CD4-positive, alpha-beta T cell treated with Interleukin-10 for 1 hour (primary cell): ENCODE measurements around the gene KRTAP1-5.
"Not testable (repeated sequence)": the region's sequence is repeated elsewhere in the genome, so short reads cannot be mapped to it uniquely, and the experiment has no call there.

ENCODE experiments used
- DNase-seq: peaks from one replicate; pipeline ENCODE4 v3.0.0-alpha.2; 2020

Gene KRTAP1-5

GRCh38 chr17:41046735-41047465 is 19.9 kb upstream of the KRTAP1-5 start, which contains the start of gene KRTAP2-1:
TSS of gene KRTAP2-1 (minus strand) at chr17:41047316. CDS start at chr17:41047267, 49 bp downstream.
- not testable (repeated sequence) for DNase-seq

- no peak for DNase-seq
These were observed 15.9 kb upstream of the KRTAP1-5 start for GRCh38 chr17:41042953-41043352.

- DNase-seq = not testable (repeated sequence)
These were observed 14.0 kb upstream of the KRTAP1-5 start, which contains the start of gene KRTAP1-1 for GRCh38 chr17:41040783-41041571. TSS of gene KRTAP1-1 (minus strand) at chr17:41041450. CDS start at chr17:41041397, 53 bp downstream.

GRCh38 chr17:41037853-41038350 is 10.9 kb upstream of the KRTAP1-5 start:
- no peak for DNase-seq

- not testable (repeated sequence) for DNase-seq
These were observed 7.4 kb upstream of the KRTAP1-5 start, which contains the start of gene KRTAP1-3 for GRCh38 chr17:41034346-41034935. TSS of gene KRTAP1-3 (minus strand) at chr17:41034874. CDS start at chr17:41034821, 53 bp downstream.

DNA sequence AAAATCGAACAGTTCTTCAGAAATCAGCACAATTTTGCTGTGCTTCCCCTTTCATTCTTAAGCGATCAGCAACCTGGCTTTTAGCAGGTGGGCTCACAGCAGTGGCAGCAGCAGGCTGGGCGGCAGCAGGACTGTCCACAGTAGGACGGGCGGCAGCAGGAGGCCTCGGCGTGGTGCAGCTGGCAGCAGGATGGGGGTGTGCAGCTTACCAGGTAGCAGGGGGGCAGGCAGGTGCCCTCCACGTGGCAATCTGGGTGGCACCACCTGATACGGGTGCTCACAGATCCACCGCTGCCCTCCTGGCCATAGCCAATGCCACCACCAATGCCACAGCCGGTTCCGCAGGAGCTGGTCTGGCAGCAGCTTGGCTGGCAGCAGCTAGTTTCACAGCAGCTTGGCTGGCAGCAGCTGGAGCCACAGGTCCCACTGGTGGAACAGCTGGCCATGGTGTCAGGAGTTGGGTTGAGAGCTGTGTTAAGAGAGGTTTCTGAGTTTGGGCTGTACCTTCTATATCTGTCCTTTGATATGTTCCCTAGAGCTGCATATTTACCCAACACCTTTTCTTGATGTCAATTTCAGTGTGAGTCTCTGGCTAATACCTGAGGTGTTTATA is 2.7 kb upstream of the KRTAP1-5 start, which contains the start of gene KRTAP1-4:
KRTAP1-4 (minus strand) TSS at position 563 of the 613 bp plus-strand sequence; CDS start at position 446, 117 bp downstream.
- no peak for DNase-seq

DNA sequence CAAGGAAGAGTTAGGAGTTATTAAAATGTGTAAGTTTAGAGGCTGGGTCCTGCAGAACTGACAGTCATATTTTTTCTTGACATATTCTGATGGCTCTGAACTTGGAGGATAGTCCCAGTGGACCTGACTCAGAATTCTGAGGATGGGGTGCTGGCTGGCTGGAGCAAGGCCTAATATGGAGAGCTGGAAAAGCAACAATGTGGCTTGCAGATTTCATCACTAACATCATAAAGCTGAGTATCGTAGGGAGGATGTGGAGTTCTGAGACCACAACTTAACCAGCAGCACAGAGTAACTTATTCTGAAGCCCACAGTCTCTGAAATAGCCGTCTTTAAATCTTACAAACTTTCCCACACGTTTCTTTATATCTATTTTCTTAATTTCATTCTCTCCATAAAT is 2.3 kb downstream of the KRTAP1-5 start:
- DNase-seq = no peak

DNA sequence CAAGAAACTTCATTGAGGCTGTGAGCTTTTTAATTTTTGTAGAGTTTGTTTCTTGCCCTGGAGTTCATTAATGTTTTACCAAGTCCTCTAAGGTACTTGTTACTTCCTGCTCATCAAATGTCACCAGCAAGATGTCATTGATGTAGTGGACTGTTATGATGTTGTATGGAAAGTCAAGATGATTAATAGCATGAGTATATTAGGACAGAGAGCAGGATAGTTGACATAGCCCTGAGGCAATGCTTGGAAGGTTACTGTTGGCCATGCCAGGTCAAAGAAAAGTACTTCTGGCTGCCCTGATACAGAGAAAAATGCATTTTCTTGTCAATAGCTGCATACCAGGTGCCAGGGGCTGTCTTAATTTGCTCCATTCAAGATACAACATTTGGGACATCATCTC is 6.7 kb downstream of the KRTAP1-5 start:
- DNase-seq = no peak

GRCh38 chr17:41019415-41019814 is 7.6 kb downstream of the KRTAP1-5 start:
- no peak for DNase-seq

DNA sequence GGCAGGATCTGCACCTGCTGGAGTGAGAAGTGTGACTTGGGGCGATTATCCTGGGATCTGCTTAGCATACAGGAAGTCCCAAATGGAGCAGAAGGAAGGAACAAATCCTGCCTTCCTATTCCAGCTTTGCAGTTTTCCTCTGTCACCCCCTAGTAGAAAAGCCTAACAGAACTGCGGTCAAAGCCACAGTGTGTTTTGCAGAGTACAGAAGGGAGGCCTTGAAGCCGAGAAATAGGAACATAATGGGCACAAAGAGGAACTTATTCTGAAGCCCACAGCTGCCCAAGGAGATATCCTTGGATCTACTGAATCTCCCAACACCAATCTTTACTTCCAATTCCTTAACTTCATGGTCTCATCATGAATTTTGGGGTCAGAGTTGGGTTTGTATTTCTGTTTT is 8.5 kb downstream of the KRTAP1-5 start:
- no peak for DNase-seq

GRCh38 chr17:41016578-41017215 is 10.3 kb downstream of the KRTAP1-5 start:
- no peak for DNase-seq

GRCh38 chr17:41015454-41015853 is 11.6 kb downstream of the KRTAP1-5 start:
- no peak for DNase-seq

- DNase-seq = no peak
These were observed 13.4 kb downstream of the KRTAP1-5 start for GRCh38 chr17:41013606-41014005.

GRCh38 chr17:41013181-41013580 is 13.8 kb downstream of the KRTAP1-5 start:
- no peak for DNase-seq

GRCh38 chr17:41012326-41013120 is 14.5 kb downstream of the KRTAP1-5 start:
- no peak for DNase-seq

DNA sequence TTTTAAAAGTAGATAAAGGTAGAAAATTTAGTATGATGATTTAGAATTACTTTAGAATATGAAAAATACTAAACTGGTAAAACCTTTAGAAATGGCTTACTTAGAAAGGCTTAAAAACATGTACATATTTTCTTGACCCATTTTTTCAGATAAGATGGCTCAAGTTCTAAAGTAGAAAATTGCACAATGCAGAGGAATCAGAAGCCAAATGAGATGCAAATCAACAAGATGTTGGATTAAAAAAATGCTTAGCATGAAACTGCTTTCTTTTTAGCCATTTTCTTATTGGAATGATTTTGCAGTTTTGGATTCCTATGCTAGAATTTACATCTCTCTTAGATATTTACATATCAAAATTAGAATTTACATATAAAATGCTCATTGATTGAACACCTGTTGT is 16.6 kb downstream of the KRTAP1-5 start:
- DNase-seq = no peak

GRCh38 chr17:41009936-41010335 is 17.1 kb downstream of the KRTAP1-5 start:
- no peak for DNase-seq

DNA sequence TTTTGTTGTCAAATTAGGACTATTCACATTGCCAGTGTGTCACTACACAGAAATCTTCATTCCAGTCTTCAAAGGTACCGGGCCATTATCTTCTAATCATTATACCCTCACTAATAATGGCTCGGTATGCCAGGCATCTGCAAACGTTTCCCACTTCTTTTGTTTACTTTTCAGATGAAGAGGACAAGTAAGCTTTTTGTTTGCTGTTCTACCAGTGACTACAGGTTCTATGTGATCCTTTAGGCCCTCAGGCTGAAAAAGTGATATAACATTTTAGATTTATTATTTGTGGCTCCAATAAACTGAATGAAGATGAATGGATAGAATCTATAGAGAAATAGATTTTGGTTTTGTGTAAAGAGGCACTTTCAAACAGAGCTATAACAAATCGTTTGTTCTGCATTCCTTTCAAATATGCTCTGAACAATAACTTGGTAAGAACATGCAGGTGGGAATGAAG is 17.7 kb downstream of the KRTAP1-5 start:
- DNase-seq = no peak

- DNase-seq = no peak
These were observed 18.2 kb downstream of the KRTAP1-5 start, which contains the start of gene KRTAP3-1 for GRCh38 chr17:41008811-41009210. TSS of gene KRTAP3-1 (minus strand) at chr17:41009128. CDS start at chr17:41009074, 54 bp downstream.

DNA sequence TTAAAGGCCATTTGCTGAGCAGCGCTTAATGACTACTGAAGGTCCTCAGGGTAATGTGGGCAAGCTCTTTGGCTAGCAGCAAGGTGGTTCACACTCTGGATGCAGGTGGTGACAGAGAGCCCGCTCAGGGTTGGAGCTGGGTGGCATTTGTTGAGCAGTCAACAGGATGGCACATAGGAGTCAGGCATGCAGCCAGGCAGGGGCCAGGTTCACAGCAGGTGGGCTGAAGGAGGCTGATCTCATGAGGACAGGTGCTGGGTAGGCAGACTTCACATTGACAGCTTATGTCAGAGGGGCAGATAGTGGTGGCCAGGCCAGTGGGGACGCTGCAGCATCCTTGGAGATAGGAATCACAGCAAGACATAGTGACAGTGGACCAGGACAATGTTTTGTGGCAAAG is 22.6 kb downstream of the KRTAP1-5 start:
- no peak for DNase-seq

- DNase-seq = no peak
These were observed 23.1 kb downstream of the KRTAP1-5 start for GRCh38 chr17:41003926-41004325.
